Tibial nerve (tissue), 4 donors: ENCODE results near the gene PPP1R3E.

ENCODE experiments used
- CTCF ChIP-seq, 5 experiments: fragments of 200-600 bp in 3 of 5; fragments of 450-650 bp in 2 of 5; sonication (generic) in 3 of 5; IDR thresholded peaks; one replicate each; pipeline ENCODE4 v1.5.1; 2016 to 2019; ENCODE audit warnings: antibody characterized with exemption in 5 of 5, mild to moderate bottlenecking in 3 of 5, moderate library complexity in 2 of 5
- EP300 ChIP-seq, 2 donors: sonication (generic); formaldehyde crosslinking; IDR thresholded peaks; one replicate each; pipeline ENCODE4 v1.6.1; 2017; ENCODE audit warnings: antibody characterized with exemption in 2 of 2, mild to moderate bottlenecking in 1 of 2

GRCh38 chr14:23302290-23303225, at the start of gene PPP1R3E:
- TF ChIP-seq CTCF (IDR thresholded peaks at IDR 0.05) (no peak), EP300 (IDR thresholded peaks at IDR 0.05) (no peak)
